ENCODE data around the gene SLC2A1. TPM values are rescaled to one million over a fixed set of nuclear protein-coding genes. Genes with fewer than 3 reads are reported as not detected.

The SLC2A1 gene
- total RNA-seq, 1 donor from 2014 or later = 265 TPM

- Mint-ChIP-seq H3K36me3 (ENCODE audit: low read depth) (peaks cover 39% of the 10 kb centered on the region), H3K4me1 (peaks cover 79% of the 10 kb centered on the region), H3K27ac (ENCODE audit: unreplicated experiment) (peak overlapping the region; percentile 79), H3K9me3 (no peaks in the 10 kb centered on the region), H3K27me3 (ENCODE audit: low read depth) (no peaks in the 10 kb centered on the region), H3K4me3 (peak overlapping the region; percentile 8)
- TF ChIP-seq CTCF (conservative IDR thresholded peaks at IDR 0.05) = no peak
- no peak for DNase-seq (ENCODE audit: low read depth, low spot score)
Observed at GRCh38 chr1:42941640-42942330, 16.9 kb downstream of the SLC2A1 start.

- peaks cover 76% of the 10 kb centered on the region for H3K4me1 Mint-ChIP-seq
- TF ChIP-seq CTCF (conservative IDR thresholded peaks at IDR 0.05) = no peak
- H3K36me3 Mint-ChIP-seq (ENCODE audit: low read depth) = peaks cover 39% of the 10 kb centered on the region
- H3K27me3 Mint-ChIP-seq (ENCODE audit: low read depth) = peaks cover 2% of the 10 kb centered on the region
- peak overlapping the region; percentile 69 for H3K27ac Mint-ChIP-seq (ENCODE audit: unreplicated experiment)
- peak overlapping the region; percentile 8 for H3K4me3 Mint-ChIP-seq
- DNase-seq (ENCODE audit: low read depth, low spot score) = no peak
- no peaks in the 10 kb centered on the region for H3K9me3 Mint-ChIP-seq
Observed at GRCh38 chr1:42940851-42941639, 17.6 kb downstream of the SLC2A1 start.

GRCh38 chr1:42938645-42939615 is 19.7 kb downstream of the SLC2A1 start:
- Mint-ChIP-seq H3K4me1 (peaks cover 58% of the 10 kb centered on the region), H3K27me3 (ENCODE audit: low read depth) (peaks cover 2% of the 10 kb centered on the region), H3K4me3 (peak overlapping the region; percentile 33), H3K36me3 (ENCODE audit: low read depth) (peaks cover 41% of the 10 kb centered on the region), H3K27ac (ENCODE audit: unreplicated experiment) (peak overlapping the region; percentile 75), H3K9me3 (no peaks in the 10 kb centered on the region)
- TF ChIP-seq CTCF (conservative IDR thresholded peaks at IDR 0.05) = no peak
- DNase-seq (ENCODE audit: low read depth, low spot score) = no peak

- H3K4me3 Mint-ChIP-seq = peak overlapping the region; percentile 35
- DNase-seq (ENCODE audit: low read depth, low spot score) = no peak
- H3K36me3 Mint-ChIP-seq (ENCODE audit: low read depth) = peaks cover 41% of the 10 kb centered on the region
Observed at GRCh38 chr1:42937836-42938644, 20.6 kb downstream of the SLC2A1 start.

More at GRCh38 chr1:42937836-42938644, 20.6 kb downstream of the SLC2A1 start:
- H3K27me3 Mint-ChIP-seq (ENCODE audit: low read depth) = peaks cover 2% of the 10 kb centered on the region
- H3K27ac Mint-ChIP-seq (ENCODE audit: unreplicated experiment) = peak overlapping the region; percentile 53
- peaks cover 61% of the 10 kb centered on the region for H3K4me1 Mint-ChIP-seq
- no peak for TF ChIP-seq CTCF (conservative IDR thresholded peaks at IDR 0.05)
- H3K9me3 Mint-ChIP-seq = no peaks in the 10 kb centered on the region
